Calu3 (cell line): ENCODE measurements around the gene EPDR1. TPM values are rescaled to one million over a fixed set of nuclear protein-coding genes. Genes with fewer than 3 reads are reported as not detected.

Experiments
- BruUV-seq: library from RNA; stranded (reverse); fragments of 400-500 nt; replicated peaks from 2 replicates; lab custom pipeline; 2021; lab: Mats Ljungman, UMichigan
- CTCF ChIA-PET: fragments of 300-600 bp; sonication (Branson Sonifier 250); formaldehyde crosslinking; loops from one replicate; lab custom pipeline; 2022; ENCODE audit warnings: antibody characterized with exemption; lab: Charles Lee
- DNase-seq: peaks from one replicate; pipeline ENCODE4 v3.0.0; 2022
- H3K27ac Mint-ChIP-seq: one replicate; pipeline ENCODE4 v1.8.0; 2022; ENCODE audit warnings: mixed read lengths; ENCODE audit not compliant: unreplicated experiment
- H3K27me3 Mint-ChIP-seq: one replicate; pipeline ENCODE4 v1.8.0; 2022; ENCODE audit warnings: mixed read lengths; ENCODE audit not compliant: unreplicated experiment
- H3K36me3 Mint-ChIP-seq: one replicate; pipeline ENCODE4 v1.8.0; 2022; ENCODE audit warnings: mild to moderate bottlenecking, moderate library complexity, mixed read lengths; ENCODE audit not compliant: insufficient read depth, unreplicated experiment
- H3K4me1 Mint-ChIP-seq: one replicate; pipeline ENCODE4 v1.8.0; 2022; ENCODE audit warnings: mild to moderate bottlenecking, low read depth, mixed read lengths; ENCODE audit not compliant: unreplicated experiment
- H3K4me3 Mint-ChIP-seq: one replicate; pipeline ENCODE4 v1.8.0; 2022; ENCODE audit warnings: mild to moderate bottlenecking, low read depth, moderate library complexity, mixed read lengths; ENCODE audit not compliant: unreplicated experiment
- H3K9me3 Mint-ChIP-seq: one replicate; pipeline ENCODE4 v1.8.0; 2022; ENCODE audit warnings: low read depth, mixed read lengths; ENCODE audit not compliant: unreplicated experiment
- CTCF ChIP-seq: fragments of 200-600 bp; IDR thresholded peaks from one replicate; pipeline ENCODE4 v1.8.0; 2022; ENCODE audit warnings: antibody characterized with exemption; ENCODE audit not compliant: unreplicated experiment
- intact Hi-C: fragments of 100-400 bp; cut with micrococcal nuclease; formaldehyde crosslinking; loops from one replicate; pipeline ENCODE4 v1.10.0; 2022; ENCODE audit not compliant: unreplicated experiment
- total RNA-seq: library from RNA; stranded (reverse); gene quantifications from 2 replicates; pipeline ENCODE4 v1.2.3, GENCODE V29; 2022

Gene EPDR1
- total RNA-seq, 1 experiment from 2014 or later = 60.5 TPM

- Mint-ChIP-seq H3K4me3 (peak overlapping the region; percentile 2), H3K4me1 (peaks cover 51% of the 10 kb centered on the region), H3K9me3 (peaks cover 2% of the 10 kb centered on the region), H3K27me3 (no peaks in the 10 kb centered on the region), H3K27ac (peak overlapping the region; percentile 9), H3K36me3 (no peaks in the 10 kb centered on the region)
- no TSS peak for BruUV-seq
- peak; percentile 55 for DNase-seq
- CTCF ChIA-PET = interaction anchor here (1.4 kb wide), 1 partner anchor 71 kb away, joined by 3 read pairs; the partner anchor contains the start of gene SFRP4
- intact Hi-C loops = loop anchor here (5.0 kb wide), 2 partner anchors 45 to 65 kb away; partner anchors contain the start of gene EPDR1
- no peak for TF ChIP-seq CTCF
These were observed 67.3 kb downstream of the EPDR1 start for GRCh38 chr7:37987732-37988131.

- peaks cover 39% of the 10 kb centered on the region for H3K4me1 Mint-ChIP-seq
- H3K27ac Mint-ChIP-seq = peak overlapping the region; percentile 11
- H3K9me3 Mint-ChIP-seq = peaks cover 2% of the 10 kb centered on the region
- intact Hi-C loops = loop anchor here (5.0 kb wide), 2 partner anchors 47 to 67 kb away; partner anchors contain the start of gene EPDR1
- no peaks in the 10 kb centered on the region for H3K27me3 Mint-ChIP-seq
- no TSS peak for BruUV-seq
- no peak for TF ChIP-seq CTCF
- no peaks in the 10 kb centered on the region for H3K36me3 Mint-ChIP-seq
- no peak for DNase-seq
- CTCF ChIA-PET = interaction anchor here (1.5 kb wide), 1 partner anchor 72 kb away, joined by 3 read pairs; the partner anchor contains the start of gene SFRP4
- H3K4me3 Mint-ChIP-seq = no peak overlapping the region
These were observed 68.5 kb downstream of the EPDR1 start for GRCh38 chr7:37988721-37989650.

GRCh38 chr7:37990337-37990736 lies 69.9 kb downstream of the EPDR1 start:
- Mint-ChIP-seq H3K27ac (no peak overlapping the region), H3K27me3 (no peaks in the 10 kb centered on the region), H3K4me3 (no peak overlapping the region), H3K36me3 (no peaks in the 10 kb centered on the region), H3K9me3 (peaks cover 2% of the 10 kb centered on the region), H3K4me1 (peaks cover 26% of the 10 kb centered on the region)
- no TSS peak for BruUV-seq
- DNase-seq = no peak
- intact Hi-C loops = no loop called here
- CTCF ChIA-PET = interaction anchor here (1.5 kb wide), 1 partner anchor 73 kb away, joined by 3 read pairs; the partner anchor contains the start of gene SFRP4
- no peak for TF ChIP-seq CTCF

- CTCF ChIA-PET = no interaction called here
- intact Hi-C loops = no loop called here
- no peak overlapping the region for H3K27ac Mint-ChIP-seq
These were observed 72.6 kb downstream of the EPDR1 start for GRCh38 chr7:37993060-37993501.

More at GRCh38 chr7:37993060-37993501, 72.6 kb downstream of the EPDR1 start:
- Mint-ChIP-seq H3K36me3 (no peaks in the 10 kb centered on the region), H3K9me3 (peaks cover 5% of the 10 kb centered on the region), H3K4me1 (peaks cover 13% of the 10 kb centered on the region), H3K4me3 (no peak overlapping the region), H3K27me3 (no peaks in the 10 kb centered on the region)
- no peak for TF ChIP-seq CTCF
- BruUV-seq = no TSS peak
- no peak for DNase-seq
